ENCODE results near the gene IPMK. TPM values are rescaled to one million over a fixed set of nuclear protein-coding genes. Genes with fewer than 3 reads are reported as not detected.

IPMK gene
- total and polyA plus RNA-seq, 2 experiments from 2014 or later = 5.5 to 17.8 TPM

- Histone ChIP-seq H3K4me2 (no peak overlapping the region), H2AFZ (no peak overlapping the region), H3K4me3 (no peak overlapping the region), H3K4me1 (ENCODE audit: insufficient read depth) (no peaks in the 10 kb centered on the region; the same call in 1 of the 2 replicates), H3K36me3 (ENCODE audit: insufficient read depth) (peaks cover 7% of the 10 kb centered on the region; the same call in 1 of the 2 replicates), H4K20me1 (replicated peaks; ENCODE audit: insufficient read depth) (no peaks in the 10 kb centered on the region), H3K27ac (ENCODE audit: low read depth) (no peak overlapping the region), H3F3A (replicated peaks; ENCODE audit: low read depth) (no peaks in the 10 kb centered on the region), H3K27me3 (ENCODE audit: insufficient read depth) (no peaks in the 10 kb centered on the region), H3K79me2 (replicated peaks; ENCODE audit: insufficient read depth) (peaks cover 7% of the 10 kb centered on the region), H3K9me2 (ENCODE audit: insufficient read depth) (no peaks in the 10 kb centered on the region)
- H3K9me3 Mint-ChIP-seq = no peaks in the 10 kb centered on the region
- H3K4me3 Mint-ChIP-seq = no peak overlapping the region
- no peak overlapping the region for H3K27ac Mint-ChIP-seq
- DNase-seq (ENCODE audit: low spot score) (no peak), ATAC-seq (no peak)
- no peak for TF ChIP-seq NANOG (IDR thresholded peaks at IDR 0.05; ENCODE audit: borderline replicate concordance)
- TF ChIP-seq STAT1 (IDR thresholded peaks at IDR 0.05; ENCODE audit: unreplicated experiment) = no peak
- TF ChIP-seq ZNF114 (CRISPR knock-in tag; IDR thresholded peaks at IDR 0.05) = no peak
- TF ChIP-seq CREB1 (CRISPR knock-in tag; IDR thresholded peaks at IDR 0.05; ENCODE audit: low read depth) = no peak
- no peak for TF ChIP-seq ZNF331 (CRISPR knock-in tag; IDR thresholded peaks at IDR 0.05; ENCODE audit: low read depth)
- no peak for TF ChIP-seq ETS1 (IDR thresholded peaks at IDR 0.05)
- no peak for TF ChIP-seq POLR2AphosphoS5 (IDR thresholded peaks at IDR 0.05; ENCODE audit: low read depth)
- TF ChIP-seq CTCF (conservative IDR thresholded peaks at IDR 0.05; ENCODE audit: low read depth in 2 of 2) = no peak
- TF ChIP-seq REST (IDR thresholded peaks at IDR 0.05; ENCODE audit: unreplicated experiment) = no peak
- no peak for TF ChIP-seq EZH2phosphoT487 (IDR thresholded peaks at IDR 0.05; ENCODE audit: unreplicated experiment)
- TF ChIP-seq ZNF462 (CRISPR knock-in tag; IDR thresholded peaks at IDR 0.05) = no peak
- TF ChIP-seq JUNB (IDR thresholded peaks at IDR 0.05; ENCODE audit: unreplicated experiment) = no peak
- TF ChIP-seq EZH2 (IDR thresholded peaks at IDR 0.05; ENCODE audit: low read depth, unreplicated experiment) = no peak
- H3K27me3 Mint-ChIP-seq (ENCODE audit: insufficient read depth, low read depth, poor library complexity) = peaks cover 2% of the 10 kb centered on the region
- H3K4me1 Mint-ChIP-seq = peaks cover 10% of the 10 kb centered on the region
- peaks cover 25% of the 10 kb centered on the region; the same call in 2 of the 3 replicates for H3K36me3 Mint-ChIP-seq (ENCODE audit: low read depth)
These were observed 13.5 kb upstream of the IPMK start for GRCh38 chr10:58281092-58281752.

Data from GM23338 (cell line).